ENCODE measurements around the gene KANTR.
A peak's percentile ranks its signal among the peaks of the same experiment; 100 is the strongest.

Gene KANTR

GRCh38 chrX:53093177-53093655 lies 726 bp upstream of the KANTR start:
- no peak for TF ChIP-seq Cebpa-rat (IDR thresholded peaks at IDR 0.05)
- H3K4me2 ChIP-seq, result peak overlapping the region; percentile 63 to 83 (median 75)
- H4K20me1 ChIP-seq, result peaks cover 0 to 14% (median 7%) of the 10 kb centered on the region in 11 experiments; a peak in 9 of 22 replicates
- peak overlapping the region in 9 of 11 experiments; percentile 41 to 72 (median 65); a peak in 16 of 22 replicates for H3K27ac ChIP-seq
- H3K36me3 ChIP-seq, result peaks cover 0 to 6% (median under 1%) of the 10 kb centered on the region in 11 experiments; a peak in 8 of 22 replicates
- peak overlapping the region; percentile 61 to 75 (median 68) for H3K4me3 ChIP-seq
- peaks cover 43 to 80% (median 64%) of the 10 kb centered on the region in 11 experiments for H3K27me3 ChIP-seq
- peaks cover 0 to 5% (median 0%) of the 10 kb centered on the region in 11 experiments; a peak in 3 of 22 replicates for H3K9me3 ChIP-seq (replicated peaks in 1 of 11)
- peak overlapping the region in 9 of 11 experiments; percentile 33 to 81 (median 74); a peak in 16 of 22 replicates for H3K9ac ChIP-seq
- peaks cover 0 to 9% (median 8%) of the 10 kb centered on the region in 10 experiments; a peak in 13 of 20 replicates for H3K4me1 ChIP-seq

- H4K20me1 ChIP-seq, result 0 out of 22 replicates have a peak, but pooled peaks cover 0 to 8% (median 0%) of the 10 kb centered on the region in 11 experiments
- peaks cover 0 to 11% (median 9%) of the 10 kb centered on the region in 11 experiments; a peak in 9 of 22 replicates for H3K36me3 ChIP-seq
- no peak for TF ChIP-seq Cebpa-rat (IDR thresholded peaks at IDR 0.05)
- H3K27ac ChIP-seq, result peak overlapping the region; percentile 17 to 77 (median 72); a peak in 19 of 22 replicates
- H3K9me3 ChIP-seq (replicated peaks in 1 of 11), result no peaks in the 10 kb centered on the region
- H3K9ac ChIP-seq, result peak overlapping the region; percentile 66 to 81 (median 77)
- H3K4me2 ChIP-seq, result peak overlapping the region; percentile 39 to 81 (median 70)
- H3K27me3 ChIP-seq, result peaks cover 36 to 84% (median 70%) of the 10 kb centered on the region in 11 experiments
- peaks cover 0 to 9% (median 8%) of the 10 kb centered on the region in 10 experiments; a peak in 13 of 20 replicates for H3K4me1 ChIP-seq
- peak overlapping the region; percentile 61 to 75 (median 68) for H3K4me3 ChIP-seq
Observed at GRCh38 chrX:53094582-53094905, 602 bp downstream of the KANTR start.

- Histone ChIP-seq H3K4me2 (no peak overlapping the region), H3K27me3 (peaks cover 32 to 84% (median 63%) of the 10 kb centered on the region in 11 experiments), H3K9ac (no peak overlapping the region), H3K9me3 (replicated peaks in 1 of 11) (no peaks in the 10 kb centered on the region), H3K4me1 (peaks cover 0 to 9% (median 8%) of the 10 kb centered on the region in 10 experiments; a peak in 13 of 20 replicates), H3K27ac (no peak overlapping the region), H3K36me3 (peaks cover 0 to 15% (median 12%) of the 10 kb centered on the region in 11 experiments; a peak in 10 of 22 replicates), H4K20me1 (no peaks in the 10 kb centered on the region), H3K4me3 (no peak overlapping the region)
- no peak for TF ChIP-seq Cebpa-rat (IDR thresholded peaks at IDR 0.05)
Observed at GRCh38 chrX:53095796-53096195, 1.9 kb downstream of the KANTR start.

DNA sequence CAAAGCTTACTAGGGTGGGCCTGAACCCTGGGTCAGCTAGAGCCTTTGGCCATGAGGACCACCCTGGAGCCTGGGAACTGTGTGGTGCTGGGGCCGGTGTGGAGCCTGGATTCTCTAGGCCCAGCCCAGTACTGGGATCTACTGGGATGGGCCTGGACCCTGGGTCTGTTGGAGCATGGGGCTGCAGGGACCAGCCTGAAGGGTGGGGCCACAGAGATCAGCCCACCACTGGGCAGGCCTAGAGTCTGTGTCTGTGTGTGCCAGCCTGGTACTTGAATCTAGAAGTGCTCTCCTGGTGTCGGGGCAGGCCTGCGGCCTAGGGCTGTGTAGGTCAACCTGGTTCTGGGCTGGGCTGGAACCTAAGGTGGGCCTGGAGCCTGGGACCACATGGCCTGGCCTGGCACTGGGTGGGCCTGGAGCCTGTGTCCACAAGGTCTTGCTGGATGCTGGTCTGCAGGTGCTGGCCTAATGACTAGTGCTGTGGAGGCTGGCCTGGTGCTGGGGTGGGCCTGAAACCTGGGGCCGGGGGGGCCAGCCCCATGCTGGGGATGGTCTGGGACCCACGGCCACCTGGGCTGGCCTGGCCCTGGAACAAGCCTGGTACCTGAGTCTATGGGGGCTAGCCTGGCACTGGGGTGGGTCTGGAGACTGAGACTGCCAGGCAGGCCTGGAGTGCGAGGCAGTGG lies 21.1 kb downstream of the KANTR start:
- Histone ChIP-seq H3K27ac (no peak overlapping the region), H3K27me3 (peaks cover 0 to 15% (median 6%) of the 10 kb centered on the region in 11 experiments; a peak in 13 of 22 replicates), H3K36me3 (peaks cover 0 to 15% (median 4%) of the 10 kb centered on the region in 11 experiments; a peak in 6 of 22 replicates), H3K9ac (no peak overlapping the region), H3K9me3 (replicated peaks in 1 of 11) (no peaks in the 10 kb centered on the region), H3K4me1 (peaks cover 0 to 3% (median 0%) of the 10 kb centered on the region in 10 experiments; a peak in 2 of 20 replicates), H3K4me3 (no peak overlapping the region), H3K4me2 (no peak overlapping the region), H4K20me1 (no peaks in the 10 kb centered on the region; a peak in 1 of 22 replicates)
- no peak for TF ChIP-seq Cebpa-rat (IDR thresholded peaks at IDR 0.05)

DNA sequence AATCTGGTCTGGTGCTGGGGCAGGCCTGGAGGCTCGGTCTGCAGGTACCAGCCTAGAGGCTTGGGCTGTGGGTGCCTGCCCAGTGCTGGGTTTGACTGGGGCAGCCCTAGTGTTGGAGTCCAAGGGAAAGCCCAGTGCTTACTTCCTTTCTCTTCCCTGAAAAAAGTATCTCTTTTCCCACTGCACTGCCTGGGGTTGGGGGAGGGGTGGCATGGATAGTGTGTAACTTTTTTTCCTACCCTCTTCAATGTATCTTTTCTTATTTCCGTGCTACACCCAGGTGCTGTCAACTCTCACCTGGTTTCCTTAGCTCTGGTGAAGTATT lies 21.6 kb downstream of the KANTR start:
- H3K4me1 ChIP-seq, result peaks cover 0 to 3% (median 0%) of the 10 kb centered on the region in 10 experiments; a peak in 2 of 20 replicates
- TF ChIP-seq Cebpa-rat (IDR thresholded peaks at IDR 0.05), result no peak
- H3K27ac ChIP-seq, result no peak overlapping the region

GRCh38 chrX:53116101-53116500 lies 22.2 kb downstream of the KANTR start:
- H4K20me1 ChIP-seq, result no peaks in the 10 kb centered on the region; a peak in 1 of 22 replicates
- no peaks in the 10 kb centered on the region for H3K9me3 ChIP-seq (replicated peaks in 1 of 11)
- no peak overlapping the region for H3K4me2 ChIP-seq
- TF ChIP-seq Cebpa-rat (IDR thresholded peaks at IDR 0.05), result no peak
- no peak overlapping the region for H3K4me3 ChIP-seq
- peaks cover 0 to 3% (median 0%) of the 10 kb centered on the region in 10 experiments; a peak in 2 of 20 replicates for H3K4me1 ChIP-seq
- no peak overlapping the region for H3K9ac ChIP-seq
- peaks cover 0 to 19% (median 6%) of the 10 kb centered on the region in 11 experiments; a peak in 11 of 22 replicates for H3K27me3 ChIP-seq
- peaks cover 0 to 14% (median under 1%) of the 10 kb centered on the region in 11 experiments; a peak in 5 of 22 replicates for H3K36me3 ChIP-seq
- no peak overlapping the region for H3K27ac ChIP-seq

More for the DNA sequence above, 21.6 kb downstream of the KANTR start:
- H3K9me3 ChIP-seq (replicated peaks in 1 of 11), result no peaks in the 10 kb centered on the region
- H3K27me3 ChIP-seq, result peaks cover 0 to 15% (median 6%) of the 10 kb centered on the region in 11 experiments; a peak in 11 of 22 replicates
- H3K9ac ChIP-seq, result no peak overlapping the region
- no peaks in the 10 kb centered on the region; a peak in 1 of 22 replicates for H4K20me1 ChIP-seq
- no peak overlapping the region for H3K4me2 ChIP-seq
- peaks cover 0 to 14% (median 4%) of the 10 kb centered on the region in 11 experiments; a peak in 5 of 22 replicates for H3K36me3 ChIP-seq
- H3K4me3 ChIP-seq, result no peak overlapping the region

GRCh38 chrX:53122013-53122412 lies 28.1 kb downstream of the KANTR start:
- peaks cover 0 to 8% (median 4%) of the 10 kb centered on the region in 11 experiments; a peak in 4 of 22 replicates for H3K36me3 ChIP-seq
- no peak overlapping the region for H3K4me3 ChIP-seq
- H3K9ac ChIP-seq, result no peak overlapping the region
- no peak for TF ChIP-seq Cebpa-rat (IDR thresholded peaks at IDR 0.05)
- H3K9me3 ChIP-seq (replicated peaks in 1 of 11), result peaks cover 4 to 13% (median 13%) of the 10 kb centered on the region in 11 experiments; a peak in 16 of 22 replicates
- H3K4me1 ChIP-seq, result no peaks in the 10 kb centered on the region
- H3K4me2 ChIP-seq, result no peak overlapping the region
- peaks cover 7 to 59% (median 27%) of the 10 kb centered on the region in 11 experiments; a peak in 21 of 22 replicates for H3K27me3 ChIP-seq
- H4K20me1 ChIP-seq, result peaks cover 0 to 6% (median 0%) of the 10 kb centered on the region in 11 experiments; a peak in 1 of 22 replicates
- no peak overlapping the region for H3K27ac ChIP-seq

DNA sequence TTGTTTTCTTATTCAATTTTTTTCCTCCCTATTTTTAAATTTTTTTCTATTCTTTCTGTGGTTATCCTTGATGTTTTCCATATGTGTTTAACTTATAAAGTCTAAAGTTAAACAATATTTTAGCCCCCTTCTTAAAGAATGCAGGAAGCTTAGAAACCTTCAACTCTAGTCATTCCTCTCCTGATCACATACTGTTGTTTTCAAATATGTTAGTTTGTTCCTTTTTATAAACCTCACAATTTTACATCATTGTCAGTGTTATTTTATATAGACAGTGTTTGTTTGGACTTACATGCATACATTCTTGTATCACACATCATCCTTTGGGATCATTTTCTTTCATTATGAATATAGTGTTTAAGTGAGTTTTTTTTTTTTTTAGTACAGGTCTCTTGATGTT lies 31.6 kb downstream of the KANTR start:
- H3K27me3 ChIP-seq, result peaks cover 10 to 81% (median 45%) of the 10 kb centered on the region in 11 experiments; a peak in 21 of 22 replicates
- H4K20me1 ChIP-seq, result 0 out of 22 replicates have a peak, but pooled peaks cover 0 to 6% (median 0%) of the 10 kb centered on the region in 11 experiments
- no peak overlapping the region for H3K4me3 ChIP-seq
- H3K4me1 ChIP-seq, result no peaks in the 10 kb centered on the region
- peaks cover 0 to 8% (median 4%) of the 10 kb centered on the region in 11 experiments; a peak in 4 of 22 replicates for H3K36me3 ChIP-seq
- no peak overlapping the region for H3K9ac ChIP-seq
- H3K4me2 ChIP-seq, result no peak overlapping the region
- peaks cover 4 to 21% (median 13%) of the 10 kb centered on the region in 11 experiments; a peak in 16 of 22 replicates for H3K9me3 ChIP-seq (replicated peaks in 1 of 11)
- no peak overlapping the region for H3K27ac ChIP-seq
- no peak for TF ChIP-seq Cebpa-rat (IDR thresholded peaks at IDR 0.05)
